ENCODE data around the gene LYRM4.

LYRM4 gene

GRCh38 chr6:5202206-5202605 lies 58.5 kb downstream of the LYRM4 start:
- H3K9me3 ChIP-seq (ENCODE audit: control insufficient read depth, low read length): no peaks in the 10 kb centered on the region
- H3K4me1 ChIP-seq (ENCODE audit: control insufficient read depth, insufficient read depth, low read length): peaks cover 18% of the 10 kb centered on the region
- H3K4me3 ChIP-seq (ENCODE audit: low read length): no peak overlapping the region
- no peak for DNase-seq (ENCODE audit: low read depth)
- no peak overlapping the region for H3K9ac ChIP-seq (ENCODE audit: low read length)
- H3K36me3 ChIP-seq (ENCODE audit: control insufficient read depth, insufficient read depth, low read length, severe bottlenecking): no peaks in the 10 kb centered on the region
- no peaks in the 10 kb centered on the region for H3K27me3 ChIP-seq (replicated peaks; ENCODE audit: control insufficient read depth, insufficient read depth, low read length)

- no peaks in the 10 kb centered on the region for H3K36me3 ChIP-seq (ENCODE audit: control insufficient read depth, insufficient read depth, low read length, severe bottlenecking)
- H3K4me3 ChIP-seq (ENCODE audit: low read length): no peak overlapping the region
- DNase-seq (ENCODE audit: low read depth): no peak
- no peaks in the 10 kb centered on the region for H3K9me3 ChIP-seq (ENCODE audit: control insufficient read depth, low read length)
- H3K27me3 ChIP-seq (replicated peaks; ENCODE audit: control insufficient read depth, insufficient read depth, low read length): no peaks in the 10 kb centered on the region
- H3K4me1 ChIP-seq (ENCODE audit: control insufficient read depth, insufficient read depth, low read length): peaks cover 17% of the 10 kb centered on the region
- H3K9ac ChIP-seq (ENCODE audit: low read length): no peak overlapping the region
These were observed 59.5 kb downstream of the LYRM4 start for GRCh38 chr6:5201271-5201670.

DNA sequence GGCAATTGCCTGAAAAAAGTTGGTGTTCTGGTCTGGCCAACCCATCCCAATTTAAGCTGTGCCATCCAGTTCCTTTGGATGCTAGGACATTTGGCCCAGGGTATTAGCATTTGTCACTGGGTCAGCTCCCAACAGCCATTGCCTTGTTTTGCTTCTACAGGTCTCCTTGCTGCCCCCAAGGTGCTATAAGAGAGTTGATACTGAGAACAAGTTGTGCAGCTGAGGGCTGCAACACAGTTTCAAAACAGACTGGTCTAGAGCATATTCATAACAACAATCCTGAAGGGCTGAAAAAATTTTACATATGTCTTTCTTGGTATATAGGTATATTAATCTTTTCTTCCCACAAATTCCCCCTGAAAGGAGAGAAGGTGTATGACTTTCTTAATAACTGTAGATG lies 61.0 kb downstream of the LYRM4 start:
- H3K4me1 ChIP-seq (ENCODE audit: control insufficient read depth, insufficient read depth, low read length): peaks cover 2% of the 10 kb centered on the region
- H3K27me3 ChIP-seq (replicated peaks; ENCODE audit: control insufficient read depth, insufficient read depth, low read length): no peaks in the 10 kb centered on the region
- H3K9ac ChIP-seq (ENCODE audit: low read length): no peak overlapping the region
- no peaks in the 10 kb centered on the region for H3K36me3 ChIP-seq (ENCODE audit: control insufficient read depth, insufficient read depth, low read length, severe bottlenecking)
- H3K9me3 ChIP-seq (ENCODE audit: control insufficient read depth, low read length): no peaks in the 10 kb centered on the region
- DNase-seq (ENCODE audit: low read depth): no peak
- H3K4me3 ChIP-seq (ENCODE audit: low read length): no peak overlapping the region

DNA sequence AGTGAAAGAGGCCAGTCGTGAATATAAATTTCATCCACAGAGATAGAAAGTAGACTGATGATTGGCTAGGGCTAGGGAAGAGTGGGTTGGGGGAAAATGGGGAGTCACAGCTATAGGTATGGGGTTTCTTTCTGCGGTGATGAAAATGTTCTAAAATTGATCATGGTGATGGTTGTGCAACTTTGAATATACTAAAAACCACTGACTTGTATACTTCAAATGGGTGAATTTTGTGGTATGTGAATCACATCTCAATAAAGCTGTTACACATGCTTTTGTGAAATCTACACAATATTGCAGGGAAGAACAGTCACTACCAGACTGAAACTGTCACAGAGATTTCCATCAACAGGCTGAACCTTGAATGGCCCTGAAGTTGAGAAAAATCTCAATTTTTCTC lies 61.5 kb downstream of the LYRM4 start:
- Histone ChIP-seq H3K9me3 (ENCODE audit: control insufficient read depth, low read length) (no peaks in the 10 kb centered on the region), H3K27me3 (replicated peaks; ENCODE audit: control insufficient read depth, insufficient read depth, low read length) (no peaks in the 10 kb centered on the region), H3K9ac (ENCODE audit: low read length) (no peak overlapping the region), H3K4me1 (ENCODE audit: control insufficient read depth, insufficient read depth, low read length) (no peaks in the 10 kb centered on the region), H3K4me3 (ENCODE audit: low read length) (no peak overlapping the region), H3K36me3 (ENCODE audit: control insufficient read depth, insufficient read depth, low read length, severe bottlenecking) (no peaks in the 10 kb centered on the region)
- no peak for DNase-seq (ENCODE audit: low read depth)

DNA sequence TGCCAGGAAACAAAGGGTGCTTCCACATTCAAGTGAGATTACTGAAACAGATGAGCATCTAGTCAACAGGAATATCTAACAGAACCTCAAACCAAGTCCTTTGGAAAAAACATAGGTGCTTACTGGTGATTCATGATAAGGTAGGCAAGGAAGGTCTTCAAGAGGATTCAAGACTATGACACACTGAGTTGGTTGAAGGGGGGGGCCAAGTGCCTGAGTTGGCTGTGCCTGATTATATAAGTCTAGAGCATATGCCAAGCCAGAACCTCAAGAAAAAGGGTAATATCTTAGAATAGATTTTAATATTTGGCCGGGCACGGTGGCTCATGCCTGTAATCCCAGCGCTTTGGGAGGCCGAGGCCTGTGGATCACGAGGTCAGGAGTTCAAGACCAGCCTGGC lies 63.7 kb downstream of the LYRM4 start:
- no peak overlapping the region for H3K4me3 ChIP-seq (ENCODE audit: low read length)
- no peak overlapping the region for H3K9ac ChIP-seq (ENCODE audit: low read length)
- no peak for DNase-seq (ENCODE audit: low read depth)
- no peaks in the 10 kb centered on the region for H3K36me3 ChIP-seq (ENCODE audit: control insufficient read depth, insufficient read depth, low read length, severe bottlenecking)
- H3K9me3 ChIP-seq (ENCODE audit: control insufficient read depth, low read length): no peaks in the 10 kb centered on the region
- H3K27me3 ChIP-seq (replicated peaks; ENCODE audit: control insufficient read depth, insufficient read depth, low read length): no peaks in the 10 kb centered on the region
- H3K4me1 ChIP-seq (ENCODE audit: control insufficient read depth, insufficient read depth, low read length): no peaks in the 10 kb centered on the region

- DNase-seq (ENCODE audit: low read depth): no peak
- Histone ChIP-seq H3K4me3 (ENCODE audit: low read length) (no peak overlapping the region), H3K9me3 (ENCODE audit: control insufficient read depth, low read length) (no peaks in the 10 kb centered on the region), H3K27me3 (replicated peaks; ENCODE audit: control insufficient read depth, insufficient read depth, low read length) (no peaks in the 10 kb centered on the region), H3K36me3 (ENCODE audit: control insufficient read depth, insufficient read depth, low read length, severe bottlenecking) (no peaks in the 10 kb centered on the region), H3K9ac (ENCODE audit: low read length) (no peak overlapping the region), H3K4me1 (ENCODE audit: control insufficient read depth, insufficient read depth, low read length) (peaks cover 23% of the 10 kb centered on the region)
These were observed 68.5 kb downstream of the LYRM4 start for GRCh38 chr6:5192135-5192794.

GRCh38 chr6:5191722-5192121 lies 69.0 kb downstream of the LYRM4 start:
- no peaks in the 10 kb centered on the region for H3K9me3 ChIP-seq (ENCODE audit: control insufficient read depth, low read length)
- H3K9ac ChIP-seq (ENCODE audit: low read length): no peak overlapping the region
- no peaks in the 10 kb centered on the region for H3K36me3 ChIP-seq (ENCODE audit: control insufficient read depth, insufficient read depth, low read length, severe bottlenecking)
- H3K4me1 ChIP-seq (ENCODE audit: control insufficient read depth, insufficient read depth, low read length): peaks cover 23% of the 10 kb centered on the region
- no peaks in the 10 kb centered on the region for H3K27me3 ChIP-seq (replicated peaks; ENCODE audit: control insufficient read depth, insufficient read depth, low read length)
- no peak for DNase-seq (ENCODE audit: low read depth)
- H3K4me3 ChIP-seq (ENCODE audit: low read length): no peak overlapping the region

DNA sequence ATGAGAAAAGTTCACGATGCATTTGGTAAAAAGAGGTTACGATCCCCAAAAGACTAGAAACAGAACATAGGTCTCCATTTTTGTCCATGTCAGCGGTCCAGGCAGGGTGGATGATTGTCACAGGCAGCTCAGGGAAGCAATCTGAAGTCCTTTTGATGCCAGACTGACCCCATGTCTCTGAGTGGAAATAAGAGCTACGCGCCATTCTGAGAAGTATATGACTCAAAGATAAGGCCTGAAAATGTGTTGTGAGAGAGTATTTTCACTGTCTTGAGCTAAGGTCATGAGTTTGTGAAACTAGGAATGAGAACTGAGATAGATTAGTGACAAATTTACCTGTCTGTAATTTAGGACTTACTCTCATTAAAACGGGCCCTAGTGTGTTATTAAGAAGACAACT lies 69.5 kb downstream of the LYRM4 start:
- Histone ChIP-seq H3K27me3 (replicated peaks; ENCODE audit: control insufficient read depth, insufficient read depth, low read length) (no peaks in the 10 kb centered on the region), H3K36me3 (ENCODE audit: control insufficient read depth, insufficient read depth, low read length, severe bottlenecking) (no peaks in the 10 kb centered on the region), H3K4me3 (ENCODE audit: low read length) (no peak overlapping the region), H3K4me1 (ENCODE audit: control insufficient read depth, insufficient read depth, low read length) (peaks cover 23% of the 10 kb centered on the region), H3K9me3 (ENCODE audit: control insufficient read depth, low read length) (no peaks in the 10 kb centered on the region), H3K9ac (ENCODE audit: low read length) (no peak overlapping the region)
- no peak for DNase-seq (ENCODE audit: low read depth)

GRCh38 chr6:5190507-5190906 lies 70.2 kb downstream of the LYRM4 start:
- peak; percentile 96 for DNase-seq (ENCODE audit: low read depth)
- H3K27me3 ChIP-seq (replicated peaks; ENCODE audit: control insufficient read depth, insufficient read depth, low read length): no peaks in the 10 kb centered on the region
- no peak overlapping the region for H3K4me3 ChIP-seq (ENCODE audit: low read length)

DNA sequence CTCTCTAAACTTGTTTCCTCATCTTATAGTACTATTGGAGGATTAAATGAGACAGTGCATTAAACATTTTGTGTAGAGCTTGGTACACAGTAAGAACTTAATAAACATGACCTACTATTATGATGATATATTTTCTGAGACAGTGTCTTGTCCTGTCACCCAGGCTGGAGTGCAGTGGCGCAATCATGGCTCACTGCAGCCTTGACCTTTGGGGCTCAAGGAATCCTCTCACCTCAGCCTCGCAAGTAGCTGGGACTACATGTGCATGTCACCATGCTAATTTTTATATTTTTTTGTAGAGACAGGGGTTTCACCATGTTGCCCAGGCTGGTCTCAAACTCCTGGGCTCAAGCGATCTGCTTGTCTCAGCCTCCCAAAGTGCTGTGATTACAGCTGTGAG lies 72.1 kb downstream of the LYRM4 start:
- H3K9ac ChIP-seq (ENCODE audit: low read length): no peak overlapping the region
- H3K36me3 ChIP-seq (ENCODE audit: control insufficient read depth, insufficient read depth, low read length, severe bottlenecking): no peaks in the 10 kb centered on the region
- H3K9me3 ChIP-seq (ENCODE audit: control insufficient read depth, low read length): no peaks in the 10 kb centered on the region
- H3K27me3 ChIP-seq (replicated peaks; ENCODE audit: control insufficient read depth, insufficient read depth, low read length): no peaks in the 10 kb centered on the region
- H3K4me1 ChIP-seq (ENCODE audit: control insufficient read depth, insufficient read depth, low read length): peaks cover 23% of the 10 kb centered on the region
- no peak overlapping the region for H3K4me3 ChIP-seq (ENCODE audit: low read length)
- no peak for DNase-seq (ENCODE audit: low read depth)

More at GRCh38 chr6:5190507-5190906, 70.2 kb downstream of the LYRM4 start:
- Histone ChIP-seq H3K36me3 (ENCODE audit: control insufficient read depth, insufficient read depth, low read length, severe bottlenecking) (no peaks in the 10 kb centered on the region), H3K9ac (ENCODE audit: low read length) (no peak overlapping the region), H3K9me3 (ENCODE audit: control insufficient read depth, low read length) (no peaks in the 10 kb centered on the region), H3K4me1 (ENCODE audit: control insufficient read depth, insufficient read depth, low read length) (peaks cover 23% of the 10 kb centered on the region)

GRCh38 chr6:5184878-5185277 lies 75.9 kb downstream of the LYRM4 start:
- H3K9ac ChIP-seq (ENCODE audit: low read length): no peak overlapping the region
- H3K27me3 ChIP-seq (replicated peaks; ENCODE audit: control insufficient read depth, insufficient read depth, low read length): no peaks in the 10 kb centered on the region
- H3K4me1 ChIP-seq (ENCODE audit: control insufficient read depth, insufficient read depth, low read length): peaks cover 13% of the 10 kb centered on the region
- H3K4me3 ChIP-seq (ENCODE audit: low read length): no peak overlapping the region
- DNase-seq (ENCODE audit: low read depth): no peak
- H3K36me3 ChIP-seq (ENCODE audit: control insufficient read depth, insufficient read depth, low read length, severe bottlenecking): no peaks in the 10 kb centered on the region
- no peaks in the 10 kb centered on the region for H3K9me3 ChIP-seq (ENCODE audit: control insufficient read depth, low read length)

DNA sequence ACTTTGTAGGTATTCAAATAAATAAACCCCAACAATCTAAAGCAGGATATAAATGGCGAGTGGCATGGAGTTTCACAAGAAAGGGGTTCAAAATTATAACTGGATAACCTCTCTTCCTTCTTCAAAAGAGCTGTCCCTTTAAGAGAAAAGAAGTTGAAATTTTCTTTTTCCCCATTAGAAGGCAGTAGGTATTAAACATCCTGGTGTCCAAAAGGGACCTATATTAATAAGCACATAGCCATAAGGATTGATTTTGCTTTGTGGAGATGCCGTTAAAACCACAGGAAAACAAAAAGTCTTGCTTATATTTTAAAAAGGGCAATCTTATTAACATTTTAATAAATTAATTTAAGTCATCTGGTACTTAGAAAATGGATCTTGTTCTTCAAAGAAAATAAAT lies 76.5 kb downstream of the LYRM4 start:
- no peaks in the 10 kb centered on the region for H3K9me3 ChIP-seq (ENCODE audit: control insufficient read depth, low read length)
- no peak for DNase-seq (ENCODE audit: low read depth)
- peaks cover 12% of the 10 kb centered on the region for H3K4me1 ChIP-seq (ENCODE audit: control insufficient read depth, insufficient read depth, low read length)
- H3K9ac ChIP-seq (ENCODE audit: low read length): no peak overlapping the region
- H3K36me3 ChIP-seq (ENCODE audit: control insufficient read depth, insufficient read depth, low read length, severe bottlenecking): no peaks in the 10 kb centered on the region
- H3K27me3 ChIP-seq (replicated peaks; ENCODE audit: control insufficient read depth, insufficient read depth, low read length): no peaks in the 10 kb centered on the region
- H3K4me3 ChIP-seq (ENCODE audit: low read length): no peak overlapping the region
